ENCODE measurements around the gene ELP6. TPM values are rescaled to one million over a fixed set of nuclear protein-coding genes. Genes with fewer than 3 reads are reported as not detected.

The ELP6 gene
- total and polyA plus RNA-seq, 9 of the 15 experiments (the other 6 are each of a cell fraction or from before 2014, with no cell fraction given): 76.9 to 198 (median 83.3) TPM

- TF ChIP-seq, protein P1, sequence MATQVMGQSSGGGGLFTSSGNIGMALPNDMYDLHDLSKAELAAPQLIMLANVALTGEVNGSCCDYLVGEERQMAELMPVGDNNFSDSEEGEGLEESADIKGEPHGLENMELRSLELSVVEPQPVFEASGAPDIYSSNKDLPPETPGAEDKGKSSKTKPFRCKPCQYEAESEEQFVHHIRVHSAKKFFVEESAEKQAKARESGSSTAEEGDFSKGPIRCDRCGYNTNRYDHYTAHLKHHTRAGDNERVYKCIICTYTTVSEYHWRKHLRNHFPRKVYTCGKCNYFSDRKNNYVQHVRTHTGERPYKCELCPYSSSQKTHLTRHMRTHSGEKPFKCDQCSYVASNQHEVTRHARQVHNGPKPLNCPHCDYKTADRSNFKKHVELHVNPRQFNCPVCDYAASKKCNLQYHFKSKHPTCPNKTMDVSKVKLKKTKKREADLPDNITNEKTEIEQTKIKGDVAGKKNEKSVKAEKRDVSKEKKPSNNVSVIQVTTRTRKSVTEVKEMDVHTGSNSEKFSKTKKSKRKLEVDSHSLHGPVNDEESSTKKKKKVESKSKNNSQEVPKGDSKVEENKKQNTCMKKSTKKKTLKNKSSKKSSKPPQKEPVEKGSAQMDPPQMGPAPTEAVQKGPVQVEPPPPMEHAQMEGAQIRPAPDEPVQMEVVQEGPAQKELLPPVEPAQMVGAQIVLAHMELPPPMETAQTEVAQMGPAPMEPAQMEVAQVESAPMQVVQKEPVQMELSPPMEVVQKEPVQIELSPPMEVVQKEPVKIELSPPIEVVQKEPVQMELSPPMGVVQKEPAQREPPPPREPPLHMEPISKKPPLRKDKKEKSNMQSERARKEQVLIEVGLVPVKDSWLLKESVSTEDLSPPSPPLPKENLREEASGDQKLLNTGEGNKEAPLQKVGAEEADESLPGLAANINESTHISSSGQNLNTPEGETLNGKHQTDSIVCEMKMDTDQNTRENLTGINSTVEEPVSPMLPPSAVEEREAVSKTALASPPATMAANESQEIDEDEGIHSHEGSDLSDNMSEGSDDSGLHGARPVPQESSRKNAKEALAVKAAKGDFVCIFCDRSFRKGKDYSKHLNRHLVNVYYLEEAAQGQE (IDR thresholded peaks at IDR 0.05; ENCODE audit: borderline replicate concordance): peak; percentile 80
- TF ChIP-seq, protein P1 (CRISPR knock-in tag; IDR thresholded peaks at IDR 0.05; ENCODE audit: low read depth): no peak
- TF ChIP-seq, protein P2, sequence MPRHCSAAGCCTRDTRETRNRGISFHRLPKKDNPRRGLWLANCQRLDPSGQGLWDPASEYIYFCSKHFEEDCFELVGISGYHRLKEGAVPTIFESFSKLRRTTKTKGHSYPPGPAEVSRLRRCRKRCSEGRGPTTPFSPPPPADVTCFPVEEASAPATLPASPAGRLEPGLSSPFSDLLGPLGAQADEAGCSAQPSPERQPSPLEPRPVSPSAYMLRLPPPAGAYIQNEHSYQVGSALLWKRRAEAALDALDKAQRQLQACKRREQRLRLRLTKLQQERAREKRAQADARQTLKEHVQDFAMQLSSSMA (CRISPR knock-in tag; IDR thresholded peaks at IDR 0.05): no peak
- TF ChIP-seq RB1 (IDR thresholded peaks at IDR 0.05; ENCODE audit: low read depth) (no peak), ATF1 (CRISPR knock-in tag; IDR thresholded peaks at IDR 0.05) (no peak), ATF1 (tag; IDR thresholded peaks at IDR 0.05) (peak; percentile 21; the same call in 1 of the 2 replicates), ZEB2 (IDR thresholded peaks at IDR 0.05) (peak; percentile 83), E2F4 (CRISPR knock-in tag; IDR thresholded peaks at IDR 0.05; ENCODE audit: low read depth) (no peak), ETV1 (tag; conservative IDR thresholded peaks at IDR 0.05; ENCODE audit: low read depth) (no peak), ZNF197 (CRISPR knock-in tag; IDR thresholded peaks at IDR 0.05; ENCODE audit: low read depth) (no peak)
- TF ChIP-seq, protein P3, sequence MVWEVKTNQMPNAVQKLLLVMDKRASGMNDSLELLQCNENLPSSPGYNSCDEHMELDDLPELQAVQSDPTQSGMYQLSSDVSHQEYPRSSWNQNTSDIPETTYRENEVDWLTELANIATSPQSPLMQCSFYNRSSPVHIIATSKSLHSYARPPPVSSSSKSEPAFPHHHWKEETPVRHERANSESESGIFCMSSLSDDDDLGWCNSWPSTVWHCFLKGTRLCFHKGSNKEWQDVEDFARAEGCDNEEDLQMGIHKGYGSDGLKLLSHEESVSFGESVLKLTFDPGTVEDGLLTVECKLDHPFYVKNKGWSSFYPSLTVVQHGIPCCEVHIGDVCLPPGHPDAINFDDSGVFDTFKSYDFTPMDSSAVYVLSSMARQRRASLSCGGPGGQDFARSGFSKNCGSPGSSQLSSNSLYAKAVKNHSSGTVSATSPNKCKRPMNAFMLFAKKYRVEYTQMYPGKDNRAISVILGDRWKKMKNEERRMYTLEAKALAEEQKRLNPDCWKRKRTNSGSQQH (CRISPR knock-in tag; IDR thresholded peaks at IDR 0.05): no peak
- TF ChIP-seq, protein P4, sequence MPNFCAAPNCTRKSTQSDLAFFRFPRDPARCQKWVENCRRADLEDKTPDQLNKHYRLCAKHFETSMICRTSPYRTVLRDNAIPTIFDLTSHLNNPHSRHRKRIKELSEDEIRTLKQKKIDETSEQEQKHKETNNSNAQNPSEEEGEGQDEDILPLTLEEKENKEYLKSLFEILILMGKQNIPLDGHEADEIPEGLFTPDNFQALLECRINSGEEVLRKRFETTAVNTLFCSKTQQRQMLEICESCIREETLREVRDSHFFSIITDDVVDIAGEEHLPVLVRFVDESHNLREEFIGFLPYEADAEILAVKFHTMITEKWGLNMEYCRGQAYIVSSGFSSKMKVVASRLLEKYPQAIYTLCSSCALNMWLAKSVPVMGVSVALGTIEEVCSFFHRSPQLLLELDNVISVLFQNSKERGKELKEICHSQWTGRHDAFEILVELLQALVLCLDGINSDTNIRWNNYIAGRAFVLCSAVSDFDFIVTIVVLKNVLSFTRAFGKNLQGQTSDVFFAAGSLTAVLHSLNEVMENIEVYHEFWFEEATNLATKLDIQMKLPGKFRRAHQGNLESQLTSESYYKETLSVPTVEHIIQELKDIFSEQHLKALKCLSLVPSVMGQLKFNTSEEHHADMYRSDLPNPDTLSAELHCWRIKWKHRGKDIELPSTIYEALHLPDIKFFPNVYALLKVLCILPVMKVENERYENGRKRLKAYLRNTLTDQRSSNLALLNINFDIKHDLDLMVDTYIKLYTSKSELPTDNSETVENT (CRISPR knock-in tag; IDR thresholded peaks at IDR 0.05): no peak
- TF ChIP-seq, protein P5, sequence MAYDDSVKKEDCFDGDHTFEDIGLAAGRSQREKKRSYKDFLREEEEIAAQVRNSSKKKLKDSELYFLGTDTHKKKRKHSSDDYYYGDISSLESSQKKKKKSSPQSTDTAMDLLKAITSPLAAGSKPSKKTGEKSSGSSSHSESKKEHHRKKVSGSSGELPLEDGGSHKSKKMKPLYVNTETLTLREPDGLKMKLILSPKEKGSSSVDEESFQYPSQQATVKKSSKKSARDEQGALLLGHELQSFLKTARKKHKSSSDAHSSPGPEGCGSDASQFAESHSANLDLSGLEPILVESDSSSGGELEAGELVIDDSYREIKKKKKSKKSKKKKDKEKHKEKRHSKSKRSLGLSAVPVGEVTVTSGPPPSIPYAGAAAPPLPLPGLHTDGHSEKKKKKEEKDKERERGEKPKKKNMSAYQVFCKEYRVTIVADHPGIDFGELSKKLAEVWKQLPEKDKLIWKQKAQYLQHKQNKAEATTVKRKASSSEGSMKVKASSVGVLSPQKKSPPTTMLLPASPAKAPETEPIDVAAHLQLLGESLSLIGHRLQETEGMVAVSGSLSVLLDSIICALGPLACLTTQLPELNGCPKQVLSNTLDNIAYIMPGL (CRISPR knock-in tag; IDR thresholded peaks at IDR 0.05): no peak
These were observed 20.5 kb upstream of the ELP6 start (continued) for GRCh38 chr3:47533996-47534454.
